Glutamatergic neuron (in vitro differentiated cells): Measurements from ENCODE around the gene CAV1. TPM values are rescaled to one million over a fixed set of nuclear protein-coding genes. Genes with fewer than 3 reads are reported as not detected.

Source experiments
- DNase-seq: peaks from one replicate; pipeline ENCODE4 v3.0.0; 2022
- H3K27ac Mint-ChIP-seq: one replicate; pipeline ENCODE4 v1.8.0; 2020; ENCODE audit warnings: mild to moderate bottlenecking, mixed read lengths, inconsistent platforms; ENCODE audit not compliant: unreplicated experiment
- H3K27me3 Mint-ChIP-seq: one replicate; pipeline ENCODE4 v1.8.0; 2020; ENCODE audit warnings: mild to moderate bottlenecking, moderate library complexity, mixed read lengths, inconsistent platforms; ENCODE audit not compliant: unreplicated experiment
- H3K36me3 Mint-ChIP-seq: one replicate; pipeline ENCODE4 v1.8.0; 2020; ENCODE audit warnings: mild to moderate bottlenecking, mixed read lengths, inconsistent platforms; ENCODE audit not compliant: unreplicated experiment
- H3K4me1 Mint-ChIP-seq: one replicate; pipeline ENCODE4 v1.8.0; 2020; ENCODE audit warnings: mild to moderate bottlenecking, low read depth, mixed read lengths, inconsistent platforms; ENCODE audit not compliant: unreplicated experiment
- H3K4me3 Mint-ChIP-seq: one replicate; pipeline ENCODE4 v1.8.0; 2020; ENCODE audit warnings: mild to moderate bottlenecking, mixed read lengths, inconsistent platforms; ENCODE audit not compliant: unreplicated experiment
- H3K9me3 Mint-ChIP-seq: one replicate; pipeline ENCODE4 v1.8.0; 2020; ENCODE audit warnings: mild to moderate bottlenecking, moderate library complexity, mixed read lengths, inconsistent platforms; ENCODE audit not compliant: unreplicated experiment
- CTCF ChIP-seq: fragments of 200-600 bp; sonication (generic); IDR thresholded peaks from one replicate; pipeline ENCODE4 v1.5.0; 2021; ENCODE audit not compliant: partially characterized antibody, unreplicated experiment
- total RNA-seq: library from RNA; stranded (reverse); fragmentation: NEBNext Ultra II Directional; extraction: Animal tissue kit (Norgen Biotek cat#: 25700); gene quantifications from one replicate; pipeline ENCODE4 v1.2.1, GENCODE V29; 2021; ENCODE audit not compliant: unreplicated experiment

The CAV1 gene
- total RNA-seq, 1 donor from 2014 or later: 0.78 TPM

DNA sequence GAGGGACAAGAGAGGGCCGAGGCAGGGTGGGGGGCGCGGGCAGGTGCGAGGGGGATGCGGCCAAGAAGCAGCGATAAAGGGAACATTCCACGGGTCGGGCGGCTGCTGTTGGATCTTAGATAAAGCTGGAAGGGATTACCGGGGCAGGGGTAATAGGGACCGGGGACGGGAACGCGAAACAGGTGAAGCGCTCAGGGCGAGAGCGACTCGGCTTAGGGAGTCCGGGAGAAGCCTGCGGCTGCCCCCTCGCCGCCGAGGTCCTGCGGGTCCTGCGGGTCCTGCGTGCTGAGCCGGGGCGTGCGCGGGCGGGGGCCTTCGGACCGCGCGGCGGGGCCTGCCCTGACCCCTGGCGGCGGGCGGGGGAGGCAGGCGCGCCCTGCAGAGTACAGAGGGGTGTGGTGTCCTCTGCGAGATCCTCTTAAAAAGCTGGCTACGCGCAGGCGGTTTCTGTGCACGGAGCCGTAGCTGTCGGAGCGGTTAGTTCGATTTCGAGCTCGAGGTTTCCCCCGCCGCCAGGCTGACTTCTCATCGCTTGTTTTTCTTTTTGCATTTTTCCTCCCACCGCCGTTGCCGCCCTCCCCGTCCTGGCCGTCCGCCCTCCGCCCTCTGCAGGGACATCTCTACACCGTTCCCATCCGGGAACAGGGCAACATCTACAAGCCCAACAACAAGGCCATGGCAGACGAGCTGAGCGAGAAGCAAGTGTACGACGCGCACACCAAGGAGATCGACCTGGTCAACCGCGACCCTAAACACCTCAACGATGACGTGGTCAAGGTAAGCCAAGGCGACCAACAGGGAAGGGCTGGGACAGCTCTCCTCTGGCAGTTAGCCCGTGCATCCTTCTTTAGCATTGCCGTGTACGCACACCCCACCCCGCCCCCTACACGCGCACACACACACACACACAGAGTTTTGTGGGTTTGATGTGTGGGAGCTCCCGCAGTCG is 1.4 kb downstream of the CAV1 start:
- Mint-ChIP-seq H3K36me3 (no peaks in the 10 kb centered on the region), H3K4me1 (peaks cover 7% of the 10 kb centered on the region), H3K27ac (no peak overlapping the region), H3K4me3 (peak overlapping the region; percentile 94), H3K27me3 (peaks cover 17% of the 10 kb centered on the region), H3K9me3 (peaks cover 3% of the 10 kb centered on the region)
- TF ChIP-seq CTCF: peak; percentile 80
- peak; percentile 83 for DNase-seq

DNA sequence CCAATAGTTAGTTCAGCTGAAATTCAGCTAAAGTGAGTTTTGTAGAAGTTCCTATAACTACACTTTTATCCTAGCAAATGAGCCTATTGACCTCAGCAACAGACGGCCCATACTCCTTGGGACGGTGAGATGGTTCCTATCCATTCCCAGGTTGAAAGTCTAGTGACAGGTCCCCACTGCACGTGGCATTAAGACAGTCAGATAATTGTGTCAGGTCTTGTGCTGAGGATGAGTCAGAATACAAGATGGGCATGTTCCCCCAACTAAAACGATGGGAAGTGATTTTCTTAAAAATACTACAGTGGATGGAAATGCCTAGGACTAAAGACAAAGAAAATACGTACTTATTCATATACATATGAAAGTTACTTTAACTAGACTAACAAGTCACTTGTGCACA is 2.1 kb downstream of the CAV1 start:
- no peak overlapping the region for H3K27ac Mint-ChIP-seq
- H3K27me3 Mint-ChIP-seq: peaks cover 17% of the 10 kb centered on the region

DNA sequence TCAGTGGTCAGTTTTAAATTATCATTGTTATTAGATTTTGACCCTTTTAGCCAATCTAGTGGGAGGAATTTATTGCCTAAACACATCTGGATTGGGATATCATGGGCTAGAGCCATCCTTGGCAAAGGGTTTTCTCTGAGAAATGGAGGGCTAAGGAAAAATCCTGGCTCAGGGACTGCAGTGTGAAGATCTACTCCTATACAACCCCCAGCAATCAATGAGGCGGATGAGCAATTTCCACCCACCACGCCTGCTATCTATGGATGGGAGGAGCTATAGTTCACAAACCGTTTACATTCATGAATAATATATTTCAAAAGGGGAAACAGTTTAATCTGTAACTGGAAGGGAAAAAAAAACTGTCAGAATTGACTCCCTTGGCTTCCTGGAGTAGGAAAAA is 2.7 kb downstream of the CAV1 start:
- no peak for DNase-seq
- peaks cover 3% of the 10 kb centered on the region for H3K9me3 Mint-ChIP-seq
- H3K36me3 Mint-ChIP-seq: no peaks in the 10 kb centered on the region
- H3K4me1 Mint-ChIP-seq: peaks cover 7% of the 10 kb centered on the region
- H3K27me3 Mint-ChIP-seq: peaks cover 17% of the 10 kb centered on the region
- H3K4me3 Mint-ChIP-seq: no peak overlapping the region
- TF ChIP-seq CTCF: no peak
- no peak overlapping the region for H3K27ac Mint-ChIP-seq

More for the DNA sequence above, 2.1 kb downstream of the CAV1 start:
- no peak for DNase-seq
- no peak for TF ChIP-seq CTCF
- Mint-ChIP-seq H3K9me3 (peaks cover 3% of the 10 kb centered on the region), H3K36me3 (no peaks in the 10 kb centered on the region), H3K4me1 (peaks cover 7% of the 10 kb centered on the region), H3K4me3 (peak overlapping the region; percentile 91)

DNA sequence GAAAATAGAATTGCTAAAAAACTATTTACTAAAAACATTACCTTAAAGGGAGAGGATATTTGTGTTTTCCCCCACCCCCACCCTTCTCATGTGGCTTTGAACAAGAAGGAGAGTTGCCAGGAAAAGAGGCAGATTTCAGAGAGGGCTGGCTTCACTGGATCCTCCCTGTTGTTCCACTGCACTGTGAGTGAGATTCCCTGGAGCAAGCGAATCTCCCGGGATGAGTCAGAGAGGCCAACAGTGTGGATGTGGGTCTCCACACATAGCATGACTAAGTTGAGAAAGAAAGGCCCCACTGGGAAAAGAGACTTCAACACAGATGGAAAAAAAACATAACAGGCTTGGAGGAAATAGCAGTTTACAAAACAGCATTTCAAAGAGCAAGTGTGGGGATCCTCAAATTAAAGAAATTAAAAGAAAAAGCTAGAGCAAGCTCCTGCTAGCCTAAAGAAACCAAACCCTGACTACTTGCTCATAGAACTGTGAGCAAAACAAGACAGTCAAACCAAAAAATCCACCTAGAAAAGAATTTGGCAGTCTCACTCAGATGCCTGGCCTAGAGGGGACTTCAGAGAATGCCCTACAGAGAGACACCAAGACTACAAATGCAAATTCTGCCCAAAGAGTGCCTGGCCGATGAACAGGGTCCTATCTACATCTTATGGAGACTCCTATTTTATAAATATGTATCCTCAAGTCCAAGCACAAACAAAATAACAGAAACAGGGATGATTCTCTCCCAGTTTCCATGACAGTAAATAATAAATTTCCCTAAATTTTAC is 3.4 kb downstream of the CAV1 start:
- no peaks in the 10 kb centered on the region for H3K36me3 Mint-ChIP-seq
- H3K27me3 Mint-ChIP-seq: peaks cover 16% of the 10 kb centered on the region
- TF ChIP-seq CTCF: no peak
- peaks cover 3% of the 10 kb centered on the region for H3K9me3 Mint-ChIP-seq
- H3K4me1 Mint-ChIP-seq: peaks cover 7% of the 10 kb centered on the region
- DNase-seq: no peak
- no peak overlapping the region for H3K4me3 Mint-ChIP-seq
- no peak overlapping the region for H3K27ac Mint-ChIP-seq
